BE2C (cell line): ENCODE results near the gene ZNF593OS.

Source experiments
- DNase-seq: peaks from one replicate; pipeline ENCODE4 v3.0.0-alpha.2; 2020
- H3K27me3 ChIP-seq: fragments of 250-450 bp; sonication (Bioruptor Pico); 2 replicates; pipeline ENCODE4 v1.5.1; 2020; ENCODE audit warnings: mild to moderate bottlenecking
- H3K36me3 ChIP-seq: fragments of 250-450 bp; sonication (Bioruptor Pico); 2 replicates; pipeline ENCODE4 v1.5.1; 2020; ENCODE audit warnings: mild to moderate bottlenecking
- H3K4me1 ChIP-seq: fragments of 250-450 bp; sonication (Bioruptor Pico); 2 replicates; pipeline ENCODE4 v1.5.1; 2020
- H3K4me3 ChIP-seq: 2 replicates; pipeline ENCODE4 v1.5.1; 2011; ENCODE audit warnings: low read depth, low read length
- H3K9me3 ChIP-seq: fragments of 250-450 bp; sonication (Bioruptor Pico); 2 replicates; pipeline ENCODE4 v1.5.1; 2020
- CTCF ChIP-seq: IDR thresholded peaks from 2 replicates; pipeline ENCODE4 v1.5.1; 2012; ENCODE audit warnings: mild to moderate bottlenecking, low read depth, low read length

The ZNF593OS gene

GRCh38 chr1:26126321-26127084 is 45.1 kb downstream of the ZNF593OS start:
- Histone ChIP-seq H3K9me3 (no peaks in the 10 kb centered on the region), H3K4me3 (no peak overlapping the region), H3K36me3 (no peaks in the 10 kb centered on the region), H3K27me3 (no peaks in the 10 kb centered on the region), H3K4me1 (no peaks in the 10 kb centered on the region; the same call in 1 of the 2 replicates)
- no peak for DNase-seq
- TF ChIP-seq CTCF, result no peak

- Histone ChIP-seq H3K36me3 (no peaks in the 10 kb centered on the region), H3K9me3 (no peaks in the 10 kb centered on the region), H3K4me1 (no peaks in the 10 kb centered on the region; the same call in 1 of the 2 replicates), H3K27me3 (no peaks in the 10 kb centered on the region), H3K4me3 (no peak overlapping the region)
- TF ChIP-seq CTCF, result no peak
- DNase-seq, result no peak
These were observed 45.7 kb downstream of the ZNF593OS start for GRCh38 chr1:26125946-26126320.

GRCh38 chr1:26125382-26125781 is 46.2 kb downstream of the ZNF593OS start:
- no peak for TF ChIP-seq CTCF
- Histone ChIP-seq H3K9me3 (no peaks in the 10 kb centered on the region), H3K27me3 (no peaks in the 10 kb centered on the region), H3K4me1 (no peaks in the 10 kb centered on the region; the same call in 1 of the 2 replicates), H3K4me3 (no peak overlapping the region), H3K36me3 (no peaks in the 10 kb centered on the region)
- no peak for DNase-seq

- H3K9me3 ChIP-seq, result no peaks in the 10 kb centered on the region
- DNase-seq, result no peak
- TF ChIP-seq CTCF, result no peak
- H3K4me1 ChIP-seq, result no peaks in the 10 kb centered on the region; the same call in 1 of the 2 replicates
- no peaks in the 10 kb centered on the region for H3K27me3 ChIP-seq
- no peak overlapping the region for H3K4me3 ChIP-seq
- no peaks in the 10 kb centered on the region for H3K36me3 ChIP-seq
These were observed 47.0 kb downstream of the ZNF593OS start for GRCh38 chr1:26124418-26125331.

- no peaks in the 10 kb centered on the region; the same call in 1 of the 2 replicates for H3K4me1 ChIP-seq
- no peaks in the 10 kb centered on the region for H3K9me3 ChIP-seq
- no peak for TF ChIP-seq CTCF
- no peak overlapping the region for H3K4me3 ChIP-seq
- no peaks in the 10 kb centered on the region for H3K27me3 ChIP-seq
- no peaks in the 10 kb centered on the region for H3K36me3 ChIP-seq
- DNase-seq, result no peak
These were observed 48.4 kb downstream of the ZNF593OS start for GRCh38 chr1:26122988-26123973.
